NCI-H2196 (cell line): ENCODE data around the gene MST1R.
"Not testable (repeated sequence)": the region's sequence is repeated elsewhere in the genome, so short reads cannot be mapped to it uniquely, and the experiment has no call there.

ENCODE experiments used
- DNase-seq: peaks from one replicate; lab custom pipeline; 2025; ENCODE audit not compliant: unreplicated experiment; lab: John Stamatoyannopoulos, UW

MST1R gene

GRCh38 chr3:49903451-49904424 is at the start of gene MST1R:
Gene MST1R, minus strand, starts transcription at chr3:49903873. Its CDS starts 264 bp downstream, at chr3:49903609.
- peak; percentile 89 for DNase-seq

GRCh38 chr3:49952924-49953323 is 49.3 kb upstream of the MST1R start:
- DNase-seq, result no peak

DNA sequence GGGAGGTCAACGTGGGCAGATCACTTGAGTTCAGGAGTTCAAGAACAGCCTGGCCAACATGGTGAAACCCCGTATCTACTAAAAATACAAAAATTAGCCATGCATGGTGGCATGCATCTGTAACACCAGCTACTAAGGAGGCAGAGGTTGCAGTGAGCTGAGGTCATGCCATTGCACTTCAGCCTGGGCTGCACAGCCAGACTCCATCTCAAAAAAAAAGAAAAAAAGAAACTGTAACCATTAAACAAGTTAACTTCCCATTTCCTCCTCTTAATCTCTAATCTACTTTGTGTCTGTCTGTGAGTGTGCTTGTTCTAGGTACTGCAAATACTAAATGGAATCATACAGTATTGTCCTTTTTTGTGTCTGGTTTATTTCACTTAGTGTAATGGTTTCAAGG is 39.0 kb upstream of the MST1R start:
- no peak for DNase-seq

DNA sequence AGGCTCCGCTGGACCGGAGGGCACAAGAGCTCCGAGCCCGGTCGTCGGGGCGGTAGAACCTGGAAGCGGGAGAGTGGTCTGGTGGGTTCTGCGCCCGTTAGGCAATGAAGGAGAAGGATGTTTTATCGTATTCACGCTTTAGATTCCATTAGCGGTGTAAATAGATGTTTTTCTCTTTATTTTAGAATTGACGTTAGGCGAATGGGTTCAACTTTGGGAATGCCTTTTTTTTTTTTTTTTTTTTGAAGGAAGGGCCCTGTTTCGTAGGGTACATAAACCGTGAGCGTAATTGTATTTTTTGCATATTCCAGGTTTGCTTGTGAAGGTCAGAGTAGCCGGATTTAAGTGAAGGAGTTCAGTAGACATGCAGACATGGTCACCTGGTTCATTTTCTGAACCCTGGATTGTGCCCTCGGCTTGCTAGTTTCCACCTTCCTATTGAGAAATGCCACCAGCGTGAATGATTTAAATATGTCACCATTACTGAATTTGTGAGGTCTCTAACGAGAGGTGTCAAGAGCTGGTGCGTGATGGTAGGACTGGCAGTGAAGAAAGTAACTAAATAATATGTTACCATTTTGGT is 37.1 kb upstream of the MST1R start:
- no peak for DNase-seq

GRCh38 chr3:49939858-49940666 is 36.4 kb upstream of the MST1R start, which contains the start of gene RBM6:
Gene RBM6, plus strand, starts transcription at chr3:49940150. Its CDS starts 22,492 bp downstream, at chr3:49962642.
- DNase-seq, result peak; percentile 92

DNA sequence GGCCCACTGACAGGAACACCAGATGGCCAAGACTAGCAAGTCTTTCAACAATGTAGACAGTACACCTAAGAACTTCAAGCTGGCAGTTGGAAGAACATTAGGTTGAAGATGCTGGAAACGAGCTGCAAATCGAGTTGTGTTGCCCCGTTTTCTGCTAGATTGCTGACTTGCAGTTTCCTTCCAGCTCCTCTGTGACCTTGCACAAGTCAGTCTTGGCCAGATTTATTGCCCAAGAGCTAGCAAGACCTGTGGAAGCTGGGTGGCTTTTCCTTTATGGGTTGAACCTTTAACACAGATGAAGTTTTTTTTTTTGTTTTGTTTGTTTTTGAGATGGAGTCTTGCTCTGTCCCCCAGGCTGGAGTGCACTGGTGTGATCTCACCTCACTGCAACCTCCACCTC is 33.4 kb upstream of the MST1R start:
- DNase-seq, result no peak

GRCh38 chr3:49932281-49932680 is 28.6 kb upstream of the MST1R start:
- DNase-seq, result not testable (repeated sequence)

- DNase-seq, result peak; percentile 30
These were observed 27.2 kb upstream of the MST1R start for GRCh38 chr3:49930922-49931321.

DNA sequence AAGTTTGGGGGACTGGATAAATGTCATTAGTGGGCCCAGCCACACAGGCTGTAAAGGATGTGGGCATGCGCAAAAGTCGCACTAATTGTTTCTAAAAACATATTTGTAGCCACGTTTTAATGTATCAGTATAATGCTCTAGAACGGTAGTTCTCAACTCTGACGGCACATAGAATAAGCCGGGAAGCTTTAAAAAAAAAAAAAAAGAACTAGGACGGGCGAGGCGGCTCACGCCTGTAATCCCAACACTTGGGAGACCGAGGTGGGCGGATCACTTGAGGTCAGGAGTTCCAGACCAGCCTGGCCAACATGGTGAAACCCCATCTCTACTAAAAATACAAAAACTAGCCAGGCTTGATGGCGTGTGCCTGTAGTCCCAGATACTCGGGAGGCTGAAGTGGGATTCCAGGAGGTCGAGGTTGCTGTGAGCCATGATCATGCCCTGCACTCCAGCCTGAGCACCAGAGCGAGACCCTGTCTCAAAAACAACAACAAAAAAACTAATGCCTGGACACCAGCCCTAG is 26.6 kb upstream of the MST1R start:
- DNase-seq, result no peak

- peak; percentile 73 for DNase-seq
These were observed 25.9 kb upstream of the MST1R start, which contains the start of gene MON1A for GRCh38 chr3:49929291-49930167. Gene MON1A, minus strand, starts transcription at chr3:49929811. Its CDS starts 16,465 bp downstream, at chr3:49913346.

DNA sequence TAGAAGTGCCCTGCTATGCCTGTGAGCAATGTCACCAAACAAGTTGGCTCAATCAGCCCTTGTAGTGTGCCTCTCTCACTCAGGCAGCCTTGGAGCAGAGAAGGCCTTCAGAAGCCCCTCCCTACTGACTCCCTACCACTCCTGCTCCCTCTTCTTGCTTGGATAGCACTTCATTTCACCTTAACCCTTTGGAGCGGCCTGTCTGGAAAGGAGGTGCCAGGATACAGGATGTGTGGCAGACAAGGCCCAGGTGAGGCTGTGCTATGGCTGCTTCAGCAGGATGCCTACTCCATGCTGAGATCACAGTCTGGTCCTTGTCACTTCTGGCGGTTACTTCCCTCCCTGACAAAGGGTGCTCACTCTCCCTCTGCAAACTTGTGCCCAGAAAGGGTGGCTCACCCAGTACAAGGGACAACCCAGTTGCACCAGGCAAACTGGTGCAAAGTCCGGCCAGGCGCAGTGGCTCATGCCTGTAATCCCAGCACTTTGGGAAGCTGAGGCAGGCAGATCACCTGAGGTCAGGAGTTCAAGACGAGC is 24.9 kb upstream of the MST1R start:
- DNase-seq, result no peak

DNA sequence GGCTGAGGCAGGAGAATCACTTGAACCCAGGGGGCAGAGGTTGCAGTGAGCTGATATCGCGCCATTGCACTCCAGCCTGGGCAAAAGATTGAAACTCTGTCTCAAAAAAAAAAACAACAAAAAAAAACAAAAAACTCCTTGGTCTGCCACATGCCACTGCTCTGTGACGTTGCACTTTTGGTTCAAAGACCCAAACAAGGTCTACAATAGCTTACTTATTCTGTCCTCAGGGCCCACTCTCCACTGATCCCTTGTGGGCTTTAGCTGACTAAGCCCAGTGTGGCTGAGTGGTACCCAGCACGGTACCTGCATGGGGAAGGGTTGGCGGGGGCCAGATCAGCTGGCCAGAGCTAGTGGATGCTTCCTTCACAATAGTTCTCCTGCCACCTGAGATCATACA is 24.1 kb upstream of the MST1R start:
- DNase-seq, result no peak

GRCh38 chr3:49926117-49926728 is 22.6 kb upstream of the MST1R start:
- no peak for DNase-seq

GRCh38 chr3:49925485-49925884 is 21.8 kb upstream of the MST1R start:
- no peak for DNase-seq

DNA sequence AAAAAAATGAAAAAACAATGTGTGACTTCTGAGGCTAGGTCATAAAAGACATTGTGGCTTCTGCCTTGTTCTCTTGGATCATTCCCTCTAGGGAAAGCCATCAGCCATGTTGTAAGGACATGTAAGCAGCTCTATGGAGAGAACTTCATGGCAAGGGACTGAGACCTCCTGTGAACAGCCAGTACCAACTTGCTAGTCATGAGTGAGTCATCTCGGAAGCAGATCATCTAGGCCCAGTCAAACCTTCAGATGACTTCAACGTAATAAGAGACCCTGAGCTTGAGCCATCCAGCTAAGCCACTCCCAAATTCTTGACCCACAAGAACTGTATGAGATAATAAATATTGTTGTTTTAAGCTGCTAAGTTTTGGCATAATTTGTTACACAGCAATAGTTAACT is 21.0 kb upstream of the MST1R start:
- no peak for DNase-seq

GRCh38 chr3:49917806-49918590 is 14.3 kb upstream of the MST1R start:
- DNase-seq, result not testable (repeated sequence)

- DNase-seq, result no peak
These were observed 13.0 kb upstream of the MST1R start for GRCh38 chr3:49916686-49917085.

- no peak for DNase-seq
These were observed 11.2 kb upstream of the MST1R start for GRCh38 chr3:49914906-49915305.

DNA sequence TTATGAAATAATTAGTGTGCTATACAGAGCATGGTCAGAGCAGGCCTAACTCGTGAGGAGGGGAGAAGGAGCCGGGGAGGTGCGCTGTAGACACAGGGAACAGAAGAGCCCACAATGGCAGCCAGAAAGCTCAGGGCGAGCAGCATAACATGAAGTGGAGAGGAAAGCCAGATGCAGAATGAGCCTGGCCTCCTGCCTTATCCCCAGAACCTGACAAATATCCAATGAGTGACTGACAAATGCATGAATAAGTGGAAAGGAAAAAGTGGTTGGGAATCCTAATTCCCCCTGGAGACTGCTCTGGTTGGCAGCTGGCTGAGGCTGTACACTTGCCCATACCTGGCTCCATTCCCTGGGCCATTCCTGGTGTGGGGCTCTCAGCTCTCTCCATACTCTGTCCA is 9.2 kb upstream of the MST1R start:
- no peak for DNase-seq
